LNCaP clone FGC (cell line): ENCODE results near the gene KIAA2012.

Source experiments
- DNase-seq: peaks from one replicate; pipeline ENCODE4 v3.0.0-alpha.2; 2011; ENCODE audit warnings: low read depth
- H3K4me3 ChIP-seq: 2 replicates; pipeline ENCODE4 v1.5.1; 2011; ENCODE audit warnings: mild to moderate bottlenecking, low read depth, low read length, control low read depth
- CTCF ChIP-seq: IDR thresholded peaks from 2 replicates; pipeline ENCODE4 v1.5.1; 2012; ENCODE audit warnings: mild to moderate bottlenecking; ENCODE audit not compliant: control insufficient read depth, insufficient read depth; ENCODE audit errors: extremely low read depth

The KIAA2012 gene

GRCh38 chr2:202194418-202194817 is 121.4 kb downstream of the KIAA2012 start:
- no peak for DNase-seq
- H3K4me3 ChIP-seq = no peak overlapping the region
- no peak for TF ChIP-seq CTCF

- no peak for DNase-seq
- TF ChIP-seq CTCF = no peak
- no peak overlapping the region for H3K4me3 ChIP-seq
Measured at GRCh38 chr2:202196727-202197126, 123.7 kb downstream of the KIAA2012 start.

DNA sequence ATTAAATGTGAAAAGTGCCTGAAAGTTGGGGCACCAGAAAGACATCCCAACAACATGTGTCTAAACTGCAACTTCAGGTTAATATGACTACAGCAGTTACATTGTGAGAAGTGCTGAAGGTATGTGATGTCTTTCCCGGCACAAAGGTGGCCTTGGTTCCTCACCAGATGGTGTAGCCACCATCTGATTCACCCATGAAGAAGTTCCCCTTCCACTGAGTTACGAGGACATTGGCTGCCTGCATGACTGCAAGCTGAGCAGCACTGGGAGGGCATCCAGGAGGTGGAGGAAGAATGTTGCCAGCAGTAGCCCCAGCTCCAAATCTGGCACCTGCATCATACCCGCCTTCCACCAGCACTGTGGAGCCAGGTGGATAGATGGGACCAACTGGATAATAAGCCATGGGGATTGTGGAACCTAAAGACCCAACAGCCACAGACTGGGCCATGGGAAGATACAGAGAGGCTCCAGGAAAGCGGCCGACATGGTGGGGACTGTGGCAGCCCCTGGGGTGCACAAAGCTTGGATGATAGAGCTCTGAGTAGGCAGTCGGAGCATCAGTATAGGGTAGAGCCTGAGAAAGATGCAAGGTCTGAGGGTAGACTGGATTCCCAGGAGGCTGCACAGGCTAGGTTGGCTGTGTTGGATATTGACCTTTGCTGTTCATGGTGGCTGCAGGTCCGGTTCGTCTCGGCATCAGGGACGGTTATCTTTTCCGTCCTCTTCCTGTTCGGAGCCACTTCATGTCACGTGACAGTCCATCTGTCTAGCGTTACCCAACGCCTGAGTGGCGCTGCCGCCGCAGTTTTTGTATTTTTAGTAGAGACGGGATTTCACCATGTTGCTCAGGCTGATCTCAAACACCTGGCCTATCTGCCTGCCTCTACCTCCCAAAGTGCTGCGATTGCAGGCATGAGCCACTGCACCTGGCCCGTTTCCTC is 128.4 kb downstream of the KIAA2012 start:
- DNase-seq = no peak
- TF ChIP-seq CTCF = no peak

GRCh38 chr2:202203348-202203747 is 130.3 kb downstream of the KIAA2012 start:
- no peak for TF ChIP-seq CTCF
- H3K4me3 ChIP-seq = no peak overlapping the region
- DNase-seq = no peak

More for the DNA sequence above, 128.4 kb downstream of the KIAA2012 start:
- H3K4me3 ChIP-seq = no peak overlapping the region

DNA sequence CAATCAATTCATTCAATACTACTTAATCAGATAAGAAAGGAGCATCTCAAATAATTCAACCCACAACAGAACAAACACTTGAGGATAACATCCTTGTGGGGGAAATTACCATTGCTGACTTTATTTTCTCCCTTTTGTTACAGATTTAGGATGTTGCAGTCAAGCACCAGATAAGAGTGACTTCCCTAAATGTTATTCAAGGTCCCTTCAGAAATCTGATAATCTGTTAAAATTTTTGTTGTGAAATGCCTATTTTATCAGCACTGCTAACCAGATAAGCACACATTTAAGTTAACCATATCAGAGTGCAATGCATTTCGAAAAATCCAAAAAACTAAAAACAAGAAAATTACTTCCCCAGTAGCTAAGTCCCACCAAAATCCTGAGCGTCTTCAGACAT is 131.8 kb downstream of the KIAA2012 start:
- no peak overlapping the region for H3K4me3 ChIP-seq
- TF ChIP-seq CTCF = no peak
- DNase-seq = no peak

DNA sequence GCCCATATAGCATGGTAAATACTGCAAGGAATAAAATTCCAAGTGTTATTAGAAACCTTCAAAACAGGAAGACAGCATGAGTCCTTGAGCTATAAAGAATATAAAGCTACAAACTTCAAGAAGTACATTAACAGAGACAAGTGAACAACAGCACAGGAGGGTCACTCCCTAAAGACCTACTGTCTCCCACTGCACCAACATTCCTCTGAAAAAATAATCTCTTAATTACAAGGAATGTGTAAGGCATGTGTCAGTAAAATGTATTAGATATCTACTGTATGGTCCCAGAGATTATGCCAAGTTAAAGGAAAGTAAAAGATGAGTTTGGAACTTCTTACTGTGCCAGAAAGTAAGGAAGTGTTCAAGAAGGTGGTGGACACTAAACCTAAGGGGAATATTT is 135.5 kb downstream of the KIAA2012 start:
- DNase-seq = no peak
- H3K4me3 ChIP-seq = no peak overlapping the region
- TF ChIP-seq CTCF = no peak
